ENCODE results near the gene VPS4A.

VPS4A gene

DNA sequence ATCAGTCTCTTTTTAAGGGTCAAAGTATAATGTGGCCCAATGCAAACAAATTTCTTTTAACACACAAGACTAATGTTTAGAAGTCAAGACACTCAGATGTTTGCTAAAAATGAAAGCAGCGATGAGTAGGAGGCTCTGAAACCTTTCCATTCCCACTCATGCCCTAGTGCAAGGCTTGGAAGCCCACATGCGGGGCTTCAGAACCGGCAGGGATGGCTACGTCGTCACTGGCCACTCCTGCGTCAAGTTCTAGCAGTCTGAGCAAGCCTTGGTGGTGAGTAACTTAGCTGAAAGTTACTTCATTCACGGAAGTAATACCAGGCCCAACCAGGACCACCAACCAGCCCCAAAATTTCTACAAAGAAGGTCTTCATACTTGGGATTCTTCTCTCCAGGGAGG lies 55.3 kb downstream of the VPS4A start:
- TF ChIP-seq SIN3A (IDR thresholded peaks at IDR 0.05; ENCODE audit: borderline replicate concordance, insufficient read depth, low read length) = no peak
- TF ChIP-seq, protein P1, sequence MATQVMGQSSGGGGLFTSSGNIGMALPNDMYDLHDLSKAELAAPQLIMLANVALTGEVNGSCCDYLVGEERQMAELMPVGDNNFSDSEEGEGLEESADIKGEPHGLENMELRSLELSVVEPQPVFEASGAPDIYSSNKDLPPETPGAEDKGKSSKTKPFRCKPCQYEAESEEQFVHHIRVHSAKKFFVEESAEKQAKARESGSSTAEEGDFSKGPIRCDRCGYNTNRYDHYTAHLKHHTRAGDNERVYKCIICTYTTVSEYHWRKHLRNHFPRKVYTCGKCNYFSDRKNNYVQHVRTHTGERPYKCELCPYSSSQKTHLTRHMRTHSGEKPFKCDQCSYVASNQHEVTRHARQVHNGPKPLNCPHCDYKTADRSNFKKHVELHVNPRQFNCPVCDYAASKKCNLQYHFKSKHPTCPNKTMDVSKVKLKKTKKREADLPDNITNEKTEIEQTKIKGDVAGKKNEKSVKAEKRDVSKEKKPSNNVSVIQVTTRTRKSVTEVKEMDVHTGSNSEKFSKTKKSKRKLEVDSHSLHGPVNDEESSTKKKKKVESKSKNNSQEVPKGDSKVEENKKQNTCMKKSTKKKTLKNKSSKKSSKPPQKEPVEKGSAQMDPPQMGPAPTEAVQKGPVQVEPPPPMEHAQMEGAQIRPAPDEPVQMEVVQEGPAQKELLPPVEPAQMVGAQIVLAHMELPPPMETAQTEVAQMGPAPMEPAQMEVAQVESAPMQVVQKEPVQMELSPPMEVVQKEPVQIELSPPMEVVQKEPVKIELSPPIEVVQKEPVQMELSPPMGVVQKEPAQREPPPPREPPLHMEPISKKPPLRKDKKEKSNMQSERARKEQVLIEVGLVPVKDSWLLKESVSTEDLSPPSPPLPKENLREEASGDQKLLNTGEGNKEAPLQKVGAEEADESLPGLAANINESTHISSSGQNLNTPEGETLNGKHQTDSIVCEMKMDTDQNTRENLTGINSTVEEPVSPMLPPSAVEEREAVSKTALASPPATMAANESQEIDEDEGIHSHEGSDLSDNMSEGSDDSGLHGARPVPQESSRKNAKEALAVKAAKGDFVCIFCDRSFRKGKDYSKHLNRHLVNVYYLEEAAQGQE (IDR thresholded peaks at IDR 0.05; ENCODE audit: insufficient read depth in 1 of 2, low read depth in 2 of 2, low read length in 2 of 2) = no peak
- TF ChIP-seq TAF1 (IDR thresholded peaks at IDR 0.05; ENCODE audit: borderline replicate concordance, insufficient read depth, low read length) = no peak
- TF ChIP-seq POLR2AphosphoS5 (IDR thresholded peaks at IDR 0.05; ENCODE audit: low read depth, low read length) = no peak
- no peak for TF ChIP-seq FOXP2 (optimal IDR thresholded peaks at IDR 0.05; ENCODE audit: borderline replicate concordance, extremely low read depth, extremely low read length, insufficient read depth)

DNA sequence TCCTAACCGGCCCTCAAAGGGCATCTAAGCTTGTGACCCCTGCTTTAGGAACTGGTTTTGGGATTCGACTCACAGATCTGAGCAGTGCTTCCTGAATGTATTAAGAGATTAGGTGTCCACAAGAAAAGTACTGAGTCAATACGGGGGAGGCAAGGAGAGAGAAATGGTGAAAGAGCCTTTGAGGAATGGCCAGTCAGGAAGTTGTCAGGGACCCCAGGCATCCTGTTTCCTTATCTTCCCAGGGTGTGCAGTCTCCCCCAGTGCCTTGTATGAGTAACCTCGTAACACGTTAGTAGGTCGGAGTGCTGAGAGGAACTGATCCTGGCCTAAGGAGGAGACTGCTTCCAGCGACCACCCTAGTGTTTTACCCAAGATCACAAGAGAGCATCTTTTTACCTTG lies 56.8 kb downstream of the VPS4A start:
- TF ChIP-seq POLR2AphosphoS5 (IDR thresholded peaks at IDR 0.05; ENCODE audit: low read depth, low read length) = no peak

DNA sequence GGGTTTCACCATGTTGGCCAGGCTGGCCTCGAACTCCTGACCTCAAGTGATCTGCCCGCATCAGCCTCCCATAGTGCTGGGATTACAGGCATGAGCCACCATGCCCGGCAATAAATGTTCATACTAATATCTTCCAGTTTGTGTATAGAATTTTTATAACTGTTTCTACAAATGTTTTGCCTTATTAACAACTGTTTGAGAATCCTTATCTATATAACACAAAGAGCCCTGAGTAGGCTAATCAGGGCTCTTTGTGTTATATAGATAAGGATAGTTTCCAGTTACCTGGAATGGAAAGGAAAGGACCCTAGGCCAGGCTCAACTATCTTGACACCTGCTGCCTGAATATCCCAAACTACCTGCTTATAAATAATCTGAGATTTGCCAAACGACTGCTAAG lies 57.7 kb downstream of the VPS4A start:
- TF ChIP-seq TAF1 (IDR thresholded peaks at IDR 0.05; ENCODE audit: borderline replicate concordance, insufficient read depth, low read length) (no peak), SIN3A (IDR thresholded peaks at IDR 0.05; ENCODE audit: borderline replicate concordance, insufficient read depth, low read length) (no peak), FOXP2 (optimal IDR thresholded peaks at IDR 0.05; ENCODE audit: borderline replicate concordance, extremely low read depth, extremely low read length, insufficient read depth) (no peak), POLR2AphosphoS5 (IDR thresholded peaks at IDR 0.05; ENCODE audit: low read depth, low read length) (no peak)
- TF ChIP-seq, protein P1 (IDR thresholded peaks at IDR 0.05; ENCODE audit: insufficient read depth in 1 of 2, low read depth in 2 of 2, low read length in 2 of 2) = no peak

DNA sequence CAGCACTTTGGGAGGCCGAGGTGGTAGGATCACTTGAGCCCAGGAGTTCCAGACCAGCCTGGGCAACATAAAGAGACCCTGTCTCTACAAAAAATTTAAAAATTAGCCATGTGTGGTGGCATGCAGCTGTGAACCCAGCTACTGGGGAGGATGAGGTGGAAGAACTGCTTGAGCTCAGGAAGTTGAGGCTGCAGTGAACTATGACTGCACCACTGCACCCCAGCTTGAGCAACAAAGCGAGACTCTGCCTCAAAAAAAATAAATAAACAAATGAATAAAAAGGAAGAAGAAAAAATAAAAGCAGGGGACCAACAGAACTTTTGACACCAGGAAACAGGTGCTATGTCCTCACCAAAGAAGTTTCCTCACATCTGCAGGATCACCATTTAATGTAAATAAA lies 60.4 kb downstream of the VPS4A start:
- TF ChIP-seq, protein P1 (IDR thresholded peaks at IDR 0.05; ENCODE audit: insufficient read depth in 1 of 2, low read depth in 2 of 2, low read length in 2 of 2) = no peak
- TF ChIP-seq FOXP2 (optimal IDR thresholded peaks at IDR 0.05; ENCODE audit: borderline replicate concordance, extremely low read depth, extremely low read length, insufficient read depth) (no peak), TAF1 (IDR thresholded peaks at IDR 0.05; ENCODE audit: borderline replicate concordance, insufficient read depth, low read length) (no peak), POLR2AphosphoS5 (IDR thresholded peaks at IDR 0.05; ENCODE audit: low read depth, low read length) (no peak), SIN3A (IDR thresholded peaks at IDR 0.05; ENCODE audit: borderline replicate concordance, insufficient read depth, low read length) (no peak)

DNA sequence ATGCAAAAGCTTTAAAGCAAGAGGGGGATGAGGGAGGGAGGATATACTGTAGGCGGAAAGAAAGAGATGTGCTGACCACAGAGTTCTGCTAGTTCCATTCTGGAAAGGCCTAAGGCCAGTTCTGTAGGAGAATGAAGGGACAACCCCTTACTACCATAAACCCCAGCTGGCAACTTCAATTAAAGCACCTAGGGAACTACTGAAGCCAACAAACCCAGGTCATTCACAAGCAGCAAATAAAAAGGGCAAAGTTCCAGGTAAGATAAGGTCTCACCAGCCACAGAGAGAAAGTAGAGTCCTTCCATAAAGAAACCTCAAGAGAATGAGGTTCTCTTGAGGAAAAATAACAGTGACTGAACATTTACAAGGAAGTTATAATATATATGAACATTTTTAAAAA lies 61.9 kb downstream of the VPS4A start:
- TF ChIP-seq SIN3A (IDR thresholded peaks at IDR 0.05; ENCODE audit: borderline replicate concordance, insufficient read depth, low read length) = no peak
- no peak for TF ChIP-seq TAF1 (IDR thresholded peaks at IDR 0.05; ENCODE audit: borderline replicate concordance, insufficient read depth, low read length)
- no peak for TF ChIP-seq POLR2AphosphoS5 (IDR thresholded peaks at IDR 0.05; ENCODE audit: low read depth, low read length)
- TF ChIP-seq, protein P1 (IDR thresholded peaks at IDR 0.05; ENCODE audit: insufficient read depth in 1 of 2, low read depth in 2 of 2, low read length in 2 of 2) = no peak
- TF ChIP-seq FOXP2 (optimal IDR thresholded peaks at IDR 0.05; ENCODE audit: borderline replicate concordance, extremely low read depth, extremely low read length, insufficient read depth) = no peak
